Measurements from ENCODE around the gene DNAH12.
"Not testable (repeated sequence)": the region's sequence is repeated elsewhere in the genome, so short reads cannot be mapped to it uniquely, and the experiment has no call there.

Gene DNAH12

GRCh38 chr3:57423335-57423734 lies 120.8 kb downstream of the DNAH12 start:
- in situ Hi-C loops (cut with MboI; ENCODE audit: low sequenced_read_pairs): no loop called here

GRCh38 chr3:57421336-57421735 lies 122.8 kb downstream of the DNAH12 start:
- in situ Hi-C loops (cut with MboI; ENCODE audit: low sequenced_read_pairs): no loop called here

GRCh38 chr3:57420001-57420400 lies 124.1 kb downstream of the DNAH12 start:
- in situ Hi-C loops (cut with MboI; ENCODE audit: low sequenced_read_pairs): no loop called here

- in situ Hi-C loops (cut with MboI; ENCODE audit: low sequenced_read_pairs): no loop called here
Observed at GRCh38 chr3:57411715-57412114, 132.4 kb downstream of the DNAH12 start.

- in situ Hi-C loops (cut with MboI; ENCODE audit: low sequenced_read_pairs): no loop called here
Observed at GRCh38 chr3:57409471-57409870, 134.7 kb downstream of the DNAH12 start.

- in situ Hi-C loops (cut with MboI; ENCODE audit: low sequenced_read_pairs): no loop called here
Observed at GRCh38 chr3:57402675-57403074, 141.5 kb downstream of the DNAH12 start.

GRCh38 chr3:57397175-57398026 lies 146.7 kb downstream of the DNAH12 start:
- in situ Hi-C loops (cut with MboI; ENCODE audit: low sequenced_read_pairs): no loop called here

- in situ Hi-C loops (cut with MboI; ENCODE audit: low sequenced_read_pairs): no loop called here
Observed at GRCh38 chr3:57393977-57394376, 150.2 kb downstream of the DNAH12 start.

GRCh38 chr3:57391767-57392166 lies 152.4 kb downstream of the DNAH12 start:
- in situ Hi-C loops (cut with MboI; ENCODE audit: low sequenced_read_pairs): no loop called here

- in situ Hi-C loops (cut with MboI; ENCODE audit: low sequenced_read_pairs): no loop called here
Observed at GRCh38 chr3:57389271-57389670, 154.9 kb downstream of the DNAH12 start.

- in situ Hi-C loops (cut with MboI; ENCODE audit: low sequenced_read_pairs): no loop called here
Observed at GRCh38 chr3:57386307-57386706, 157.8 kb downstream of the DNAH12 start.

- in situ Hi-C loops (cut with MboI; ENCODE audit: low sequenced_read_pairs): no loop called here
Observed at GRCh38 chr3:57385498-57385897, 158.6 kb downstream of the DNAH12 start.

GRCh38 chr3:57383838-57384237 lies 160.3 kb downstream of the DNAH12 start:
- in situ Hi-C loops (cut with MboI; ENCODE audit: low sequenced_read_pairs): no loop called here

- in situ Hi-C loops (cut with MboI; ENCODE audit: low sequenced_read_pairs): no loop called here
Observed at GRCh38 chr3:57383406-57383805, 160.7 kb downstream of the DNAH12 start.

- in situ Hi-C loops (cut with MboI; ENCODE audit: low sequenced_read_pairs): no loop called here
Observed at GRCh38 chr3:57382933-57383332, 161.2 kb downstream of the DNAH12 start.

GRCh38 chr3:57370341-57370740 lies 173.8 kb downstream of the DNAH12 start:
- in situ Hi-C loops (cut with MboI; ENCODE audit: low sequenced_read_pairs): no loop called here

GRCh38 chr3:57365089-57365488 lies 179.1 kb downstream of the DNAH12 start:
- in situ Hi-C loops (cut with MboI; ENCODE audit: low sequenced_read_pairs): not testable (repeated sequence)

- in situ Hi-C loops (cut with MboI; ENCODE audit: low sequenced_read_pairs): not testable (repeated sequence)
Observed at GRCh38 chr3:57356275-57356674, 187.9 kb downstream of the DNAH12 start.

- in situ Hi-C loops (cut with MboI; ENCODE audit: low sequenced_read_pairs): no loop called here
Observed at GRCh38 chr3:57354768-57355167, 189.4 kb downstream of the DNAH12 start.

GRCh38 chr3:57350271-57350670 lies 193.9 kb downstream of the DNAH12 start:
- in situ Hi-C loops (cut with MboI; ENCODE audit: low sequenced_read_pairs): no loop called here

- in situ Hi-C loops (cut with MboI; ENCODE audit: low sequenced_read_pairs): not testable (repeated sequence)
Observed at GRCh38 chr3:57339071-57339642, 205.0 kb downstream of the DNAH12 start.

GRCh38 chr3:57338272-57339070 lies 205.7 kb downstream of the DNAH12 start:
- in situ Hi-C loops (cut with MboI; ENCODE audit: low sequenced_read_pairs): not testable (repeated sequence)
